HG03575 (cell line): ENCODE results near the gene SUSD3.

Source experiments
- ATAC-seq: cut with Tn5 transposase; IDR thresholded peaks from one replicate; pipeline ENCODE4 v1.9.1; 2021; ENCODE audit not compliant: unreplicated experiment, insufficient number of reproducible peaks, low FRiP score; ENCODE audit errors: extremely low read depth

Gene SUSD3

DNA sequence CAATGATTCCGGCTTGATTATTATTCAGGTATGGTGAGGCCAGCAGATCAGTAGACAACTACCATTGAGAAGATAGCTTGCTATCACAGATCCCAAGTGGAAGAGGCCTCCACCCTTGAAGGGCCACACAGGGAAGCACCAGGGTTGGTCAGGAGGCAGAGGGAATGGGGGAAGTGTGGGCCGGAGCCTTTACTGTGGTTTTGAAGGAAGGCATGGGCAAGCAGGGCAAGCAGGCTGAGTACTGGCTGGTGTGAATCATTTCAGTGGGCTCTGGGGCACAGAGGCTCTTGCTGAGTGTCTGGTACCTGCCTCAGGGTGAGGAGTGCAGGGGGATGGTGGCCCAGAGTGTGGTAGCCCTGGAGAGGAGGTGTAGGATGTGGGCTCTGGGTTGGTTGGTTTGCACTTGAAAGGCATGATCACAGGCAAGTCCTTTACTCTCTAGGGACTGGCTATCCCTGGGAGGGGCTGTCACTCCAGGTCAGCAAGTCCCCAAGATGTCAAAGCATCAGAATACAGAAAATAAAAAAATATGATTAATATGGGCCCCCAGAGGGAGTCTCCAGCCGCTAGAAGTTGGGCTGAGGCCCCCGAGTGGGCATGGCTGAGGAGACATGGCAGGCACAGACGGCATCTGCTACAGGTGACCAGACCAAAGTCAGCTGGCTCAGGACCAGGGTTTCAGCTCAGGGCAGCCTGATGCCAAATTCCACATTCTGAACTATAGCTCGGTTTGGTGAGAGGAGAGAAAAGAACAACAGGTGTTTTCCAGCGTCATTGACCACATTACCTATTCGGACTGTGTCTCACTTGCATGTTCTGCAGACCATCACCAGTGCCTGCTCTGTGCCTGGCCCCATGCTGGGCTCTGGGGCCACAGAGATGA lies 9.7 kb upstream of the SUSD3 start:
- no peak for ATAC-seq

- no peak for ATAC-seq
These were observed 9.0 kb upstream of the SUSD3 start for GRCh38 chr9:93049491-93049890.

GRCh38 chr9:93050231-93050630 lies 8.3 kb upstream of the SUSD3 start:
- ATAC-seq = no peak

DNA sequence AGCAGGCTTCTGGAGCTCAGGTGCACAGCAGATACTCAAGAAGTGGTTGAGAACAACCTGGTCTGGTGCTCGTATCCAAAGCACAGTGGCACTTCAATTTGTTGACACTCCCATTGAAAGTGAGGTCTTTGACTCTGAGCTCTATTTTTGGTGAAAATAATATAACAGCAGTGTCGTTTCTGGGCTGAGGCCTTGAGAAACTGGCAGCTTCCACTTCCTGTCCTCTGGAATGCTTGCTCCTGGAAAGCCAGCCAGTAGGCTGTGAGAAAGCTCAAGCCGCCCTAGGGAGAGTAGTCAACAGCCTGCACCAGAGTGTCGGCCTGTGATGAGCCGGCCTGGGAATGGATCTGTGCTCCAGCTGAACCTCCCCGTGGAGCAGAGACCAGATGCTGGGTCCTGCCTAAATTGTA lies 6.8 kb upstream of the SUSD3 start:
- ATAC-seq = no peak

DNA sequence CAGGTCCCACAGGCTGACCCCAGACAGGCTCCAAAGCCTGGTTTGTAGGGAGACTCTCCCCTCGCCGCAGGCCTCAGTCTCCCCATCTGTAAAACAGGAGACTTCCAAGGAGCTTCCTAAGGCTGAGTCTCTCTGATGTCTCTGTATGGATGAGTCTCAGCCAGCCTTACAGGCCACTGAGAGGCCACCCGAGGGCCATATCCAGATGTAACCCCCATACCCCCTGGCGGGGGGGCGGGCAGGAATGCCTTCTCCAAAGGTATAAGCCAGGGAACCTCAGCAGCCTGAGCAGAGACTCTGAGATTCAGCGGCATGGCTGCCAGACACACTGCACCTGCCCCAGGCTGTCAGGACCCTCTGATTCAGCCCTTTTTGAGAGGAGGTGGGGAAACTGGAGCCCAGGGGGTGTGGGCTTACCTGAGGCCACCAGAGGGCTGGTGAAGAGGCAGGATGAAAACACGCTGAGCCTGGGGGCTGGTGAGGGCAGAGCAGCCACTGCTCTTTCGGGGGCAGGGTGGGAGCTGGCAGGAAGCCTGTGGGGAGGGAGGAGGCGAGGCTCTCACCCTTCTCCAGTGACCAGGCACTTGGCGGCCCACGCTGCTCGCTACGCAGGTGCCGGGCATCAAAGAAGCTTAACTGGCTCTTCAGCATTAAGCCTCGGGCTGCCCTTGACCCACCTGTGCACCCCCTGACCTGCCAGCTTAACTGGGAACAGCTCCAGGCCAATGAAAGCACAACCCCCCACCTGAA lies 5.5 kb upstream of the SUSD3 start:
- no peak for ATAC-seq

GRCh38 chr9:93053781-93054331 lies 4.6 kb upstream of the SUSD3 start:
- no peak for ATAC-seq

GRCh38 chr9:93054758-93055704 lies 3.5 kb upstream of the SUSD3 start:
- no peak for ATAC-seq

GRCh38 chr9:93057042-93057702 lies 1.3 kb upstream of the SUSD3 start:
- no peak for ATAC-seq

GRCh38 chr9:93057703-93058354 lies 672 bp upstream of the SUSD3 start:
- ATAC-seq = no peak

DNA sequence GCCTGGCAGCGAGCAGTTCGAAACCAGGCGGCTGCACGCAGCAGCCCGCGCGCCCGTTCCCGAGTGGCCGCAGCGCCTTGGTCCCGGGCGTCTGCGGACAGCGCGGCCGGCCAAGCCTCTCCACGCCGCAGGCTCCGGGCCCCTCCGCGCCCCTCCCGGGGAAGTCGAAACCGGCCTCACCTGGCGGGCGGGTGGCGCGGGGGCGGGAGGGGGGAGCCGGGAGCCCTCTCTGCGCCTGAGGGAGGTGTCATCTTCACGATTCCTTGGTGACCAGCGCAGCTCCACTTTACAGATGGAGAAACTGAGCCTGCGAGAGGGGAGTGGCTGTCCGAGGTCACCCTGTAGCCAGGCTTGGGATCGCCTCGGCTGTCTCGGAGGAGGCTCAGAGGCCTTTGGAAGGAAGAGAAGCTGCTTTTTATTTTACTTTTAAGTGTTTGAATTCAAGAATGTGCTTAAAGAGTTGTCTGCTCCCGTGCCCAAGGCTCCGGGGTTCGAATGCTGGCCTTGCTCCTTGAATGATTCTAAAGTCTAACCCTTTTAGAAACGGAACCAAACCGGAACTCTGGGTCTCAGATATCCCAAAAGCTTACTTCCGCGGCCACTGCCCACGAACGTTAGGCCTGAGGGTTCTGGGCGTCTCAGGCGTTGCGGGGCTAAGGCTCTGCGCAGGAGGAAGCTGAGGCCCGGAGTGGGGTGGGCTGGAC lies 662 bp downstream of the SUSD3 start:
- no peak for ATAC-seq

DNA sequence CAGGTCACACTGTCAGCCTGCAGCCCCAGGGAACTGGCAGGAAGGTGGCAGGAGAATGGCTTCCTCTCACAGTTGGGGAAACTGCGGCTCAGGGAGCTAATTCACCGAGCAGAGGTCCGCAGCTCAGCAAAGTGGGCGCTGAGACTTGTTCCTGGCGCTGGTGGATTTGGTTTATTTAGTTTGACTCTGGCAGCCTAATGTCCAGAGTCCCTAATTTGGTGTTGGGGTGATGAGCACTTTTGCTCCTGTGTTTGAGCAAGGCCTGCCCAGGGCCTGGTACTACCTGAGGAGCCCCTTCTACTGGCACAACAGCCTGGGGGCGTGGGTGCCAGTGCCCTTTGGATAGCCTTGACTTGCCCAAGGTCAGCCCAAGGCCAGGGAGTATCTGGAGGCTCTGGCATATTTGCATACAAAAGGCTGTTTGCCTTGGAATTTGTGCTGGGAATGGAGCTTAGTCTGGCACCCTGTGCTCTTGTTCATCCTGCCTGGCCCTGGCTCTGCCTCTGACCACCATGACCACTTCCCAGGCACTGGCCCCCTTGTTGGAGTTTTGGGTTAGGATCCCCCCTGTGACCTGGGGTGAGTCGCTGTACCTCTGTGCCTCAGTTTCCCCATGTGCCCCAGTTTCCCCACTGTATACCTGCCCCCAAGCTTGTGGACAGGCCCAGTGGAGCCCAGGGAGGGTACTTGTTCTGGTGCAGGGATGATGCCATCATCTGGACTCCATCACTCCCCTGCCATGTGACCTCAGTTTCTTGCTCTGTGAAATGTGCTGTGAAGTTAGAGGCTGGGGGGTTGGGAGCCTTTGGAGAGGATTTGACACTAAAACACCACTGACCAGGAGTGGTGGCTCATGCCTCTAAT lies 1.4 kb downstream of the SUSD3 start:
- no peak for ATAC-seq

DNA sequence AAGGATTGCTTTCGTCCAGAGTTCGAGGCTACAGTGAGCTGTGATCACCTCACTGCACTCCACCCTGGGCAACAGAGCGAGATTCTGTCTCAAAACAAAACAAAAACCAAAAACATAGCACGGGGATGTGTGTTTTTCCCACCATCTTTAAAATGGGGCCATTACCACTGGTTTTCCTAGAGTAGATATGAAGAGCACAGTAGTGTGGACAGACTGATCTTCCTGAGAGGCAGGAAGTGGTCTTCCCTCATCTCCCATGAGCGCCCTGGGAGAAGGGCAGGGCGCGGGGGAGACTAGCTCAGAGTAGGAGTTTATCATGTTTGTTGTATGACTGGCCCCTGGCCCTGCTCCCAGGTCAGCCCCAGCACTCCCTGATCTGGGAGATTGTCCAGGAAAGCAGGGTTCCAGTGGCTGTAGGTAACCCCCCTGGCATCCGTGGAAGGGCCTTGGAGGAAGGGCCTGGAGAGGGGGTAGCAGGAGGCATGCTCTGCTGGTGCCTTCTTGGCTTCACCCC lies 2.3 kb downstream of the SUSD3 start:
- no peak for ATAC-seq

- no peak for ATAC-seq
These were observed 2.8 kb downstream of the SUSD3 start for GRCh38 chr9:93061260-93061751.

DNA sequence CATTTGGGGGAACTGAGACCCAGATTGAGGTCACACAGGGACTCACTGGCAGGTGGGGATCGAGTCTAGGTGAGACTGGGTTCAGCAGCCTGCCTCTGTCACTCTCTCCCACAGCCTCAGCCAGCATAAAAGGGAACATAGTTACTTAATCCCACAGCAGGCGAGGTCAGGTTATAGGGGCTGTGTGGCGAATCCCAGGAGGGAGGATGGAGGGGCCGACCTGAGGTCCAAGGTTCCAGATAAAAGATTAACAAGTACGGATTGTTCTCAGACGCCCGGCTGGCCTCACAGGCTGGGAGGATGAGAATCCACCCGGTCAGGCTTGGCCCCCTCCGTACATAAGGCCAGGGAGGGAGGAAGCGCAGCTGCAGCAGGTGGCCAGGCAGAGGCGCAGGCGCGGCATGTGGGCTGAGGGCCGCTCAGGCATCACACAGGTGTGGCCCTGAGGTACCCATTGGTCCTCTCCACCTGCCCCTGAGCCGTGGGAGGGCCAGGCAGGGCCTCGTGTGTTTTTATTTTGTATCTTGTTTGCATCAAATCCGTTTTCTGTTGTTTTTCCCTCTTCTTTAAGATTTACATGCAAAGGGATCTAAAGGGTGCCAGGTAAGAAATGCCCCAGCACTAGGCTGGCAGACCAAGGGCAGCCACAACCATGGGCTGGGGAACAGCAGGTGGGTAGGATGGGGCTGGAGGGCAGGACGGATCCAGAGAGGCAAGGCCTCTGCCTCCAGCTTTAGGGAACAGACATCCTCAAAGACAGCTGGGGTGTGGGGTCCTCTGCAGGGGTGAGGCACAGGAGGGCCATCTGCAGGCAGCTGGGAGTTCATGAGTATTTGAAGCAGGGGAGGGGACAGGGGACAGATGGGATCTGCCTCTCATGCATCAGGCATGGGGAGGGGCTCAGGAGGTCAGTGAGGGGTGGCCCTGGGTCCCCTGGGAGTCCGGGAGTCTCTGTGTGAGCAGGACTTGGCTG lies 3.6 kb downstream of the SUSD3 start:
- no peak for ATAC-seq
